A204.1 (cell line): Measurements from ENCODE around the gene MTSS2.

ENCODE experiments used
- FAIRE-seq: peaks from 2 replicates; lab custom pipeline; 2012; peaks lifted over from hg19 to GRCh38; lab: Jason Lieb, UNC

Gene MTSS2

GRCh38 chr16:70700101-70701020 lies 14.5 kb upstream of the MTSS2 start:
- FAIRE-seq: no peak

GRCh38 chr16:70699696-70700095 lies 13.8 kb upstream of the MTSS2 start:
- no peak for FAIRE-seq

- no peak for FAIRE-seq
Observed at GRCh38 chr16:70698901-70699300, 13.0 kb upstream of the MTSS2 start.

- no peak for FAIRE-seq
Observed at GRCh38 chr16:70697594-70698170, 11.8 kb upstream of the MTSS2 start.

GRCh38 chr16:70696952-70697593 lies 11.2 kb upstream of the MTSS2 start:
- FAIRE-seq: no peak

GRCh38 chr16:70696355-70696754 lies 10.5 kb upstream of the MTSS2 start:
- FAIRE-seq: no peak

GRCh38 chr16:70695331-70696070 lies 9.6 kb upstream of the MTSS2 start:
- no peak for FAIRE-seq

GRCh38 chr16:70694868-70695218 lies 9.0 kb upstream of the MTSS2 start:
- no peak for FAIRE-seq

- FAIRE-seq: no peak
Observed at GRCh38 chr16:70694088-70694867, 8.4 kb upstream of the MTSS2 start.

GRCh38 chr16:70692873-70693671 lies 7.2 kb upstream of the MTSS2 start:
- no peak for FAIRE-seq

- FAIRE-seq: no peak
Observed at GRCh38 chr16:70692130-70692872, 6.4 kb upstream of the MTSS2 start.

GRCh38 chr16:70691223-70692129 lies 5.6 kb upstream of the MTSS2 start:
- no peak for FAIRE-seq

- no peak for FAIRE-seq
Observed at GRCh38 chr16:70689970-70690891, 4.4 kb upstream of the MTSS2 start.

GRCh38 chr16:70689035-70689969 lies 3.4 kb upstream of the MTSS2 start:
- no peak for FAIRE-seq

- no peak for FAIRE-seq
Observed at GRCh38 chr16:70688246-70688742, 2.4 kb upstream of the MTSS2 start.

- no peak for FAIRE-seq
Observed at GRCh38 chr16:70687671-70688245, 1.9 kb upstream of the MTSS2 start.
